GM23248 (cell line): ENCODE results near the gene IFT57. TPM values are rescaled to one million over a fixed set of nuclear protein-coding genes. Genes with fewer than 3 reads are reported as not detected.
A peak's percentile ranks its signal among the peaks of the same experiment; 100 is the strongest.

ENCODE experiments used
- DNase-seq: peaks from one replicate; pipeline ENCODE4 v3.0.0-alpha.2; 2015
- H2AFZ ChIP-seq: fragments of 200-600 bp; sonication (generic); 2 replicates; pipeline ENCODE4 v1.6.1; 2016; ENCODE audit warnings: antibody characterized with exemption
- H3F3A ChIP-seq: fragments of 200-600 bp; sonication (generic); 2 replicates; pipeline ENCODE4 v1.6.1; 2016; ENCODE audit warnings: mild to moderate bottlenecking, antibody characterized with exemption, mixed run types; ENCODE audit not compliant: insufficient read depth
- H3K27ac ChIP-seq: fragments of 200-600 bp; sonication (generic); 2 replicates; pipeline ENCODE4 v1.5.1; 2016; ENCODE audit warnings: mild to moderate bottlenecking
- H3K27me3 ChIP-seq: fragments of 200-600 bp; sonication (generic); replicated peaks from 2 replicates; pipeline ENCODE4 v1.6.1; 2016; ENCODE audit warnings: mild to moderate bottlenecking; ENCODE audit not compliant: insufficient read depth
- H3K36me3 ChIP-seq: fragments of 200-600 bp; sonication (generic); 2 replicates; pipeline ENCODE4 v1.6.1; 2016; ENCODE audit warnings: low read depth, mild to moderate bottlenecking
- H3K4me1 ChIP-seq: fragments of 200-600 bp; sonication (generic); 2 replicates; pipeline ENCODE4 v1.6.1; 2016; ENCODE audit warnings: mild to moderate bottlenecking; ENCODE audit not compliant: insufficient read depth
- H3K4me2 ChIP-seq: fragments of 200-600 bp; sonication (generic); one replicate; pipeline ENCODE4 v1.6.1; 2016; ENCODE audit warnings: mild to moderate bottlenecking; ENCODE audit not compliant: unreplicated experiment
- H3K4me3 ChIP-seq: fragments of 200-600 bp; sonication (generic); 2 replicates; pipeline ENCODE4 v1.5.1; 2016; ENCODE audit warnings: mild to moderate bottlenecking
- H3K79me2 ChIP-seq: fragments of 200-600 bp; sonication (generic); 2 replicates; pipeline ENCODE4 v1.6.1; 2016; ENCODE audit warnings: mild to moderate bottlenecking; ENCODE audit not compliant: insufficient read depth
- H3K9ac ChIP-seq: fragments of 200-600 bp; sonication (generic); 2 replicates; pipeline ENCODE4 v1.6.1; 2016; ENCODE audit warnings: mild to moderate bottlenecking
- H3K9me2 ChIP-seq: fragments of 200-600 bp; sonication (generic); 2 replicates; pipeline ENCODE4 v1.6.1; 2016; ENCODE audit warnings: mixed run types, mild to moderate bottlenecking, moderate library complexity; ENCODE audit not compliant: insufficient read depth
- H3K9me3 ChIP-seq: fragments of 200-600 bp; sonication (generic); one replicate; pipeline ENCODE4 v1.6.1; 2017; ENCODE audit warnings: low read depth
- H4K20me1 ChIP-seq: fragments of 200-600 bp; sonication (generic); 2 replicates; pipeline ENCODE4 v1.6.0; 2016; ENCODE audit not compliant: insufficient read depth
- EZH2 ChIP-seq: fragments of 200-600 bp; sonication (generic); IDR thresholded peaks from 2 replicates; pipeline ENCODE4 v1.6.1; 2018; ENCODE audit warnings: antibody characterized with exemption, mild to moderate bottlenecking; ENCODE audit not compliant: insufficient read depth, poor library complexity, severe bottlenecking
- EZH2phosphoT487 ChIP-seq: fragments of 200-600 bp; sonication (generic); IDR thresholded peaks from 2 replicates; pipeline ENCODE4 v1.6.1; 2018; ENCODE audit warnings: antibody characterized with exemption, moderate library complexity, mild to moderate bottlenecking, low read depth; ENCODE audit not compliant: insufficient read depth
- WGBS, 2 experiments: methylation state at CpG; one replicate each; pipeline ENCODE4 v1.1.6; 2015 to 2017; ENCODE audit warnings: low lambda C conversion rate in 2 of 2, low coverage in 1 of 2; ENCODE audit errors: missing lambda C conversion rate in 2 of 2; 5-methylcytosine and 5-hydroxymethylcytosine counted together
- in situ Hi-C: fragments of 300-500 bp; cut with MboI; formaldehyde crosslinking; loops from 2 replicates; pipeline ENCODE4 v1.15.0; 2020
- polyA plus RNA-seq: library from polyadenylated mRNA; unstranded; fragments of >200 nt; fragmentation: Nextera tagmentation; extraction: Ambion mirVana; gene quantifications from 2 replicates; pipeline ENCODE4 v1.2.1, GENCODE V29; 2016
- total RNA-seq: library from RNA; depleted of rRNA; stranded (reverse); fragments of >200 nt; shearing (Covaris generic); gene quantifications from 2 replicates; pipeline ENCODE4 v1.2.3, GENCODE V29; 2014

IFT57 gene
- total and polyA plus RNA-seq, 2 experiments from 2014 or later, result 68.5 to 84.9 TPM

GRCh38 chr3:108215871-108216270, 6.4 kb downstream of the IFT57 start:
- DNase-seq, result no peak
- no peaks in the 10 kb centered on the region for H3K9me2 ChIP-seq
- no peak overlapping the region for H3K4me2 ChIP-seq
- peaks cover 30% of the 10 kb centered on the region for H3K4me1 ChIP-seq
- no peak overlapping the region for H2AFZ ChIP-seq
- H3F3A ChIP-seq, result peaks cover 7% of the 10 kb centered on the region; the same call in 1 of the 2 replicates
- no peak overlapping the region for H3K4me3 ChIP-seq
- WGBS, 2 experiments, result 38 to 44% methylated on average over 1 of the region's 1 CpG
- H3K79me2 ChIP-seq, result peaks cover 23% of the 10 kb centered on the region
- no peaks in the 10 kb centered on the region for H3K27me3 ChIP-seq
- in situ Hi-C loops, result no loop called here
- H3K27ac ChIP-seq, result no peak overlapping the region
- H3K9ac ChIP-seq, result no peak overlapping the region
- no peaks in the 10 kb centered on the region for H3K9me3 ChIP-seq
- TF ChIP-seq EZH2, result no peak
- TF ChIP-seq EZH2phosphoT487, result no peak
- peaks cover 12% of the 10 kb centered on the region; the same call in 1 of the 2 replicates for H3K36me3 ChIP-seq
- no peaks in the 10 kb centered on the region for H4K20me1 ChIP-seq

GRCh38 chr3:108209579-108209978, 12.6 kb downstream of the IFT57 start:
- Histone ChIP-seq H3K9ac (no peak overlapping the region), H3K4me3 (no peak overlapping the region), H3F3A (no peaks in the 10 kb centered on the region), H3K36me3 (peaks cover 17% of the 10 kb centered on the region), H3K27ac (no peak overlapping the region), H3K4me2 (no peak overlapping the region), H3K27me3 (no peaks in the 10 kb centered on the region), H4K20me1 (no peaks in the 10 kb centered on the region), H3K4me1 (peaks cover 5% of the 10 kb centered on the region; the same call in 1 of the 2 replicates), H3K79me2 (no peaks in the 10 kb centered on the region), H3K9me2 (no peaks in the 10 kb centered on the region), H2AFZ (no peak overlapping the region), H3K9me3 (no peaks in the 10 kb centered on the region)
- WGBS, 2 experiments, result 98 to 99% methylated on average over 3 of the region's 3 CpGs
- TF ChIP-seq EZH2 (no peak), EZH2phosphoT487 (no peak)
- in situ Hi-C loops, result no loop called here
- no peak for DNase-seq

- in situ Hi-C loops, result no loop called here
- H3K4me2 ChIP-seq, result no peak overlapping the region
- 94 to 98% methylated on average over 1 of the region's 1 CpG for WGBS, 2 experiments
- H3K9me3 ChIP-seq, result no peaks in the 10 kb centered on the region
- H3K9ac ChIP-seq, result no peak overlapping the region
- no peaks in the 10 kb centered on the region for H4K20me1 ChIP-seq
- H3K27me3 ChIP-seq, result no peaks in the 10 kb centered on the region
- no peak overlapping the region for H3K4me3 ChIP-seq
- no peak overlapping the region for H3K27ac ChIP-seq
- DNase-seq, result no peak
- H3K4me1 ChIP-seq, result peaks cover 5% of the 10 kb centered on the region; the same call in 1 of the 2 replicates
- TF ChIP-seq EZH2phosphoT487, result no peak
- TF ChIP-seq EZH2, result no peak
- no peak overlapping the region for H2AFZ ChIP-seq
- no peaks in the 10 kb centered on the region for H3F3A ChIP-seq
- H3K36me3 ChIP-seq, result peaks cover 17% of the 10 kb centered on the region
- H3K79me2 ChIP-seq, result no peaks in the 10 kb centered on the region
- H3K9me2 ChIP-seq, result no peaks in the 10 kb centered on the region
Observed at GRCh38 chr3:108208831-108209230, 13.4 kb downstream of the IFT57 start.

GRCh38 chr3:108202834-108203233, 19.4 kb downstream of the IFT57 start:
- in situ Hi-C loops, result no loop called here

More at GRCh38 chr3:108202834-108203233, 19.4 kb downstream of the IFT57 start:
- H3K36me3 ChIP-seq, result peaks cover 5% of the 10 kb centered on the region; the same call in 1 of the 2 replicates
- H3F3A ChIP-seq, result 0 out of 2 replicates have a peak, but pooled peaks cover 8% of the 10 kb centered on the region
- H3K4me1 ChIP-seq, result peaks cover 19% of the 10 kb centered on the region
- no peaks in the 10 kb centered on the region for H3K79me2 ChIP-seq
- H4K20me1 ChIP-seq, result no peaks in the 10 kb centered on the region
- TF ChIP-seq EZH2phosphoT487, result no peak
- TF ChIP-seq EZH2, result no peak
- H2AFZ ChIP-seq, result no peak overlapping the region
- no peak overlapping the region for H3K4me3 ChIP-seq
- WGBS, 2 experiments, result 96 to 100% methylated on average over 2 of the region's 2 CpGs
- H3K4me2 ChIP-seq, result no peak overlapping the region
- no peak overlapping the region for H3K9ac ChIP-seq
- H3K27me3 ChIP-seq, result no peaks in the 10 kb centered on the region
- DNase-seq, result peak; percentile 62
- no peaks in the 10 kb centered on the region for H3K9me2 ChIP-seq
- H3K27ac ChIP-seq, result peak overlapping the region; percentile 57
- no peaks in the 10 kb centered on the region for H3K9me3 ChIP-seq
